Astrocyte of the spinal cord (primary cell): ENCODE data around the gene KAZALD1.

Experiments used
- DNase-seq: peaks from one replicate; pipeline ENCODE4 v3.0.0; 2011; ENCODE audit warnings: low read depth, low spot score
- H3K4me3 ChIP-seq: 2 replicates; pipeline ENCODE4 v1.5.1; 2011; ENCODE audit warnings: low read depth, mild to moderate bottlenecking, low read length, moderate library complexity
- CTCF ChIP-seq: IDR thresholded peaks from 2 replicates; pipeline ENCODE4 v1.5.1; 2012; ENCODE audit warnings: low read depth, mild to moderate bottlenecking, low read length, inconsistent platforms
- in situ Hi-C: cut with HindIII; loops from 2 replicates; pipeline ENCODE4 v1.10.0; 2017; ENCODE audit warnings: low sequenced_read_pairs

KAZALD1 gene

GRCh38 chr10:101091546-101092290 is 29.9 kb downstream of the KAZALD1 start:
- H3K4me3 ChIP-seq: no peak overlapping the region
- in situ Hi-C loops: no loop called here
- no peak for DNase-seq
- no peak for TF ChIP-seq CTCF

DNA sequence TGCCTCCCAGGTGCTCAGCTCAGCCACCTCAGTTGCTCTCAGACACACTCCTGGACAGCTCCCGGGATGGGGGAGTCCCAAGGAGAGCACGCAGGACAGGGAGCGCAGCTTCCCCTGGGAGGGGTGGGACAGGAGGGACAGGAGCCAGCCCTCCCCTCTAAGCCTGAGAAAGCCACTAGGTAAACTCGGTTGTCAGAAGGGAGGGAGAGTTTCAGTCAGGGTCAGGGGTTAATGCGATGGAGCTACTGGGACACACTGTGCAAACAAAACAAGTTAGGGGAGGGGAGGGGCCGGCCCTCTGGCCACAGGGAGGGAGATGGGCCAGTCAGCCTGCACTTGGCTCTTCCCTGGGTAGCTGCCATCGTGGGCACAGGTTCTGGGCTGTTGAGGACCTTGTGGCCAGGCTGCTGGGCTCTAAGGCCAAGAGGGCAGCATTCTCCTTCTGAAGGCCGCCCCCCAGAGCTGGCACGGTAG is 31.1 kb downstream of the KAZALD1 start:
- H3K4me3 ChIP-seq: no peak overlapping the region
- DNase-seq: no peak
- no peak for TF ChIP-seq CTCF
- in situ Hi-C loops: no loop called here

DNA sequence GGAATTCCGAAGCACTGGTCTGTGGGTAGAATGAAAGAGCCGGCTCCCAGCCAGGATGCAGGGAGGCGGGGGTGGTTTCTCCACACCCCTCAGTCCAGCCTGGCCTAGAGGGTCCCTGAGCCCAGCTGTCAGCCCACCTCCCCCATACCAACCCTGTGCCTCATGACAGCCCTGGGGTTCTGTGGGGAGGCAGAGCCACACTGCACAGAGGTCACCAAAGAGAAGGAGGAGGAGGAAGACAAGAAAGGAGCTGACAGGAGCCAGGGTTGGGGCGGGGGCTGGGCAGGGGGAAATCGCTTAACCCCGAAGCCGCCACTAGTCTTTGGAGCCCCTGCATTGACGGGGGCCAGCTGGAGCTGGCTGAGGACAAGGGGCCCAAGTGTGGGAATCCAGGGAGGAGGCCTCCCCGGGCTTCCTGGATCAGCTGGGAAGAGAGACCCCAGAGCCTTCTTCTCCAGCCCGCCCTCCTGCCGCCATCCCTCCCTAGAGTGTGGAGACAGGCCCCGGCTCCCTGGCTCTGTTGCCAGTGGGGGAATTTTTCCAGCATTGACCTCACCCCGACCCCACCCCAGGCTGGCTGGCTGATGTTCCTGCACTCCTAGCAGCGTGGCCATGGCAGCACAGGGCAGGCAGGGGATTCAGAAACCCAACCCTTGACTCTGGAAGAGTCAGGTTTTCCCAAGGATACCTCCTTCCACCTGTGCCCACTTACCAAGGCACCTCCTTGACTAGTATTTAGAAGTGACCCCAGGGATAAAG is 32.5 kb downstream of the KAZALD1 start:
- H3K4me3 ChIP-seq: no peak overlapping the region
- DNase-seq: no peak
- in situ Hi-C loops: no loop called here
- TF ChIP-seq CTCF: no peak

- DNase-seq: no peak
- TF ChIP-seq CTCF: no peak
- in situ Hi-C loops: no loop called here
- H3K4me3 ChIP-seq: no peak overlapping the region
Measured at GRCh38 chr10:101095004-101095403, 33.2 kb downstream of the KAZALD1 start.

DNA sequence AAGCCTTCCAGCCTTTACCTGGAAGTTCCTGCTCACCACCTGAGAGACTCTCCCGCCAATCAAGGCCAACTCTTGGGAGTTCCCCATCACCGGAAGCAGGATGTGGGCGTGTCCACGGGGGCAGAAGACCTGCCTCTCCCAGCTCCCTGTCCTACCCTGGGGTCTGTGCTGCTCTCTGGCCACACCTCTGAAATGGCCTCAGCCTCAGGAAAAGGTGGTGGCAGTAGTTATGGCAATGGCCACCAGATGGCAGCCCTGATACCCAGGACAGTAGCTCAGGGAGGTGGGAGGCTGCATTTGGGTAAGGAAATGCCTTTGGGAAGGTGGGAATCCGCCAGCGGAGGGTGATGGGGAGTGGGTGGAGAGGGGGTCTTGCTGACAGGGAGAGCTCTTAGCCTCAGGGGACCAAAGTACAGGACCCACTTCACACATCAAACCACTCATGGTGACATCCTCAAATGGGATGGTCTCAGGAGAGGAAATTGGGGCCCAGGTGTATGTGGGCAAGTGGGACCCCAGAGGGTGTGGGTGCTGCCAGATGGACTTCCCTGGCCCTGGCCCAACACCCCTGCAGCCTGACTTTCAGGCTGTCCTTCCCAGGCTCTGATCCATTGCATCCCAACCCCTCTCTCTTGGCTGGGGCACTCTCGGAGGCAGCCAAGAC is 33.9 kb downstream of the KAZALD1 start:
- in situ Hi-C loops: no loop called here
- H3K4me3 ChIP-seq: no peak overlapping the region
- DNase-seq: peak; percentile 27
- TF ChIP-seq CTCF: peak; percentile 93

DNA sequence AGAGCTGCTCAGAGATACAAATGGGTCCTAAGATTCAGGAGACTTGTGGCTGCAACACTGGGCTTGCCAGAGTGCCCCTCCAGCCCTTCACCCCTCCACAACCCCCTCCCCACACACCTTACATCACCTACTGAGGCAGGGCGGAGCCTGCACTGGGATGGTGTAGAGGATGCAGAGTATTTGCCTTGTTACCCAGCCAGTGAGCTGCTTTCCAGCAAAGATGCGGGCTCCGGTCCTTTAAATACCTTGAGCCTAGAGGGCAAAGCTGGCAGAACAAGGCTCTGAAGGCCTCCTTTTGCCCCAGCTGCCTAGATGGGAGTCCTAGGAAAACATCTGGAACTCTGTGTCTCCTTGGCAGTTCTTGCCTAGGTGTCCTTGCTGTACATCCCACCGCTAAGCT is 34.6 kb downstream of the KAZALD1 start:
- DNase-seq: no peak
- in situ Hi-C loops: no loop called here
- H3K4me3 ChIP-seq: no peak overlapping the region
- no peak for TF ChIP-seq CTCF
